ES-I3 (cell line): Measurements from ENCODE around the gene EGF.

ENCODE experiments used
- H3K36me3 ChIP-seq: 2 replicates; pipeline ENCODE4 v1.6.1; 2013; ENCODE audit warnings: mild to moderate bottlenecking, low read length, control low read depth, moderate library complexity; ENCODE audit not compliant: insufficient read depth
- H3K4me1 ChIP-seq: 2 replicates; pipeline ENCODE4 v1.6.1; 2013; ENCODE audit warnings: mild to moderate bottlenecking, control low read depth, low read length; ENCODE audit not compliant: insufficient read depth
- H3K9ac ChIP-seq: 2 replicates; pipeline ENCODE4 v1.6.1; 2013; ENCODE audit warnings: low read depth, mild to moderate bottlenecking, low read length, moderate library complexity
- H3K9me3 ChIP-seq: 2 replicates; pipeline ENCODE4 v1.6.1; 2013; ENCODE audit warnings: mild to moderate bottlenecking, low read length, moderate library complexity; ENCODE audit not compliant: control insufficient read depth, insufficient read depth

EGF gene

DNA sequence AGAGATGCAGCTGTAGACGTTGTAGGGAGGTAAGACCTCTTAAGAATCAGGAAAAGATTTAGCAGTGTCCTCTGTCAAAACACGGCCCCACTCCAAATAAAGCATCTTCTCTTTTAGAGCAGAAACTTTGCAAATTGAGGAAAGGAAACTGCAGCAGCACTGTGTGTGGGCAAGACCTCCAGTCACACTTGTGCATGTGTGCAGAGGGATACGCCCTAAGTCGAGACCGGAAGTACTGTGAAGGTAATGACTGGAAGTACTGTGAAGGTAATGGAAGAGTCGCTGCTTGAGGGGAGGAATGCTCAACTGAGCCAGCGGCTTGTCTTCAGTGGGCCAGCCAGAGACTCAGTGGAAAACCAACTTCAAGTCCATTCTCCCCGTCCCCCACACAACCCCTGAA, 46.5 kb downstream of the EGF start:
- Histone ChIP-seq H3K36me3 (no peaks in the 10 kb centered on the region), H3K9me3 (no peaks in the 10 kb centered on the region), H3K9ac (no peak overlapping the region), H3K4me1 (no peaks in the 10 kb centered on the region)

GRCh38 chr4:109962401-109962800, 49.7 kb downstream of the EGF start:
- Histone ChIP-seq H3K36me3 (no peaks in the 10 kb centered on the region), H3K4me1 (no peaks in the 10 kb centered on the region), H3K9me3 (no peaks in the 10 kb centered on the region), H3K9ac (no peak overlapping the region)

- H3K9ac ChIP-seq = no peak overlapping the region
- no peaks in the 10 kb centered on the region; the same call in 1 of the 2 replicates for H3K4me1 ChIP-seq
- H3K36me3 ChIP-seq = no peaks in the 10 kb centered on the region
- no peaks in the 10 kb centered on the region for H3K9me3 ChIP-seq
These were observed 54.3 kb downstream of the EGF start for GRCh38 chr4:109966891-109967481.

- Histone ChIP-seq H3K9ac (no peak overlapping the region), H3K4me1 (peaks cover 6% of the 10 kb centered on the region), H3K9me3 (no peaks in the 10 kb centered on the region), H3K36me3 (no peaks in the 10 kb centered on the region)
These were observed 55.3 kb downstream of the EGF start for GRCh38 chr4:109967798-109968520.

DNA sequence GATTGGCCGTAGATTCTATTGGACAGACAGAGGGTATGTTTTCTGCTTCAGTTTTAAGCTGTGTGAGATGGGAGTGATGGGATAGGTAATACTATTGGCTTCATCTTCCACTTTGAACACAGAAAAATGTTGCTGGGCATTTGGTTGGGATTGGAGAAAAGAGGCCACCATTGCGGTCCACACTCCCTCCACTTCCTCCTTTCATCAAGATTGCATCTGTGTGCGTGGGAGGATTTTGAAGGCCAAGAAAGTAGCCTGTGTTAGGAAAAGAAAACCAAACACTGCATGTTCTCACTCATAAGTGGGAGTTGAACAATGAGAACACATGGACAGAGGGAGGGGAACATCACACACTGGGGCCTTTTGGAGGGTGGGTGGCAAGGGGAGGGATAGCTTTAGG, 56.4 kb downstream of the EGF start:
- Histone ChIP-seq H3K9ac (no peak overlapping the region), H3K4me1 (peaks cover 12% of the 10 kb centered on the region), H3K9me3 (no peaks in the 10 kb centered on the region), H3K36me3 (no peaks in the 10 kb centered on the region)

GRCh38 chr4:109969919-109970318, 57.2 kb downstream of the EGF start:
- H3K36me3 ChIP-seq = no peaks in the 10 kb centered on the region
- no peak overlapping the region for H3K9ac ChIP-seq
- peaks cover 12% of the 10 kb centered on the region for H3K4me1 ChIP-seq
- H3K9me3 ChIP-seq = no peaks in the 10 kb centered on the region

DNA sequence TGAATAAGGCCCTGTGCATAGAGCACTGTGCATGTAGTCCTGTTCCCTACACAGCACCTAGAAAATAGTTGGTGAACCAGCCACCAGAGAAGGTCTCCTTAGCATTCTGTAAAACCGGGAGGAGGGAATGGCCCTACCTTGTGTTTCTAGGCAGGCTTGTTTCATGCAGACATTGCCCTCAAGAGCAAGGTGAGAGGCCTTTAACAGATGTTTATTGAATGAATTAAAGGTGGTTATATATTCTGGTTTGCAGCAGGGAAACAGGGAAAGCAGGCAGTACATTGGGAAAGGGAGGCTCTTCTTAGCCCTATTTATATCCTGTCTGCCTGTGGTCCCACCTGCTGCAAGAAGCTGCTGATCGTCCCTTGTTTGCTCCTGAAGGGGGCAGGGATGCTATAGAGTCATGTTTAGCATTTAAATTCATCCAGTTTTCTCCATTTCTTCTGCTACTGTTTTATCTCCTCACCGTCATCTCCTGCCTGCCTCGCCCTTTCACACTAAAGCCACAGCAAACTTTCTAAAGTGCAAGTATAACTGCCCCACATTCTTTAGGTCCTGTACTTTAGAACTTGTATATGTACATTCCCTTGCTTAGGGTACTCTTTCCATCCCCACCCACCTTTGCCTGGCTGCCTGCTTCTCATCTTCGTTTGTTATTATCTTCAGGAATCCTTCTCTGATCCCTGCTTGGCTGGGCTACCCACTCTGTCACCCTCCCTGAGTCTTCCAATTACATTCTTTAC, 60.3 kb downstream of the EGF start:
- H3K9ac ChIP-seq = no peak overlapping the region
- no peaks in the 10 kb centered on the region for H3K36me3 ChIP-seq
- peaks cover 12% of the 10 kb centered on the region for H3K4me1 ChIP-seq
- no peaks in the 10 kb centered on the region for H3K9me3 ChIP-seq

GRCh38 chr4:109973529-109973905, 60.8 kb downstream of the EGF start:
- Histone ChIP-seq H3K9me3 (no peaks in the 10 kb centered on the region), H3K4me1 (peaks cover 12% of the 10 kb centered on the region)

DNA sequence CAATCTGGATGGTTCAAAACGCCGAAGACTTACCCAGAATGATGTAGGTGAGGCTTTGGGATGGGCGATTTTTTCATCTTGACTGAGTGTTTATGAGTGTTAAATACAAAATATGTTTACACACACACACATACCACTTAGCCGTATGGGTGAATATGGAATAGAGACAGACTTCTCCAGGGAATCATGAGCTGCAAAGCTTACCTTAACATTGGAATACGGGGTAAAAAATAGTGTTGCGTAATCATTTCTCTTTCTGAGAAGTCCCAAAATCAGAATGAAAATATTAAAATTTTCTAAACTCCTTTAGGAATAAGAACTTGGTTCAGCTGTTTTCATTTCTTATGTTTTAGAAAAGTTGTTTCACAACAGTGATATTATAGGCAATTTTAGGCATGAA, 63.5 kb downstream of the EGF start:
- Histone ChIP-seq H3K36me3 (no peaks in the 10 kb centered on the region), H3K9me3 (no peaks in the 10 kb centered on the region), H3K4me1 (peaks cover 24% of the 10 kb centered on the region), H3K9ac (no peak overlapping the region)

More at GRCh38 chr4:109973529-109973905, 60.8 kb downstream of the EGF start:
- Histone ChIP-seq H3K9ac (no peak overlapping the region), H3K36me3 (no peaks in the 10 kb centered on the region)

DNA sequence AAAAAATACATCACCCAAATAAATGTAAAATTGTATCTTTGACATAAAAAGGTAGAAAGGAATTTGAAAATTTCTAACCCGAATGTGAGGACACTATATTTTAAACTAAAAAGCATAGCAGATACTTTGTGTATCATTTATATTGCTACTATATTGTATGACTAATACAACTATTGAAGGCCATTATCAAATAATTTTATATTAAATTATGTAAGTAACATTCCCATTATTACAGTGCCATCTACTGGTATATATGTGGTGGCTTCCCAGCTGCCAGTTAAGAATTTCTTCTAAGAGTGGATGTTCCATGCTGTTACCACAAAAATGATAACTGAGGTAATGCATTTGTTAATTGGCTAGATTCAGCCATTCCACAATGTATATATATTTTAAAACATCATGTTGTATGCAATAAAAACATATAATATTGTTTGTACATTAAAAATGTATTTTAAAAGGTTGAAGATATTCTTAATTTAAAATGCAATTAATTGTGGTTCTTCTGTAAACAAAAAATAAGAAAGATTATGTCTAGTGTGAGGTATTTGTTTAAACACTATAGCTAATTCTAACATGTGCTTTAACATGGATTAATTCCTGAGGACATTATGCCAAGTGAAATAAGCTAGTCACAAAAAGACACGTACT, 65.3 kb downstream of the EGF start:
- Histone ChIP-seq H3K9ac (no peak overlapping the region), H3K4me1 (peaks cover 18% of the 10 kb centered on the region), H3K9me3 (no peaks in the 10 kb centered on the region), H3K36me3 (no peaks in the 10 kb centered on the region)

- Histone ChIP-seq H3K4me1 (peaks cover 12% of the 10 kb centered on the region), H3K9me3 (no peaks in the 10 kb centered on the region), H3K9ac (no peak overlapping the region), H3K36me3 (no peaks in the 10 kb centered on the region)
These were observed 66.2 kb downstream of the EGF start for GRCh38 chr4:109978704-109979454.

DNA sequence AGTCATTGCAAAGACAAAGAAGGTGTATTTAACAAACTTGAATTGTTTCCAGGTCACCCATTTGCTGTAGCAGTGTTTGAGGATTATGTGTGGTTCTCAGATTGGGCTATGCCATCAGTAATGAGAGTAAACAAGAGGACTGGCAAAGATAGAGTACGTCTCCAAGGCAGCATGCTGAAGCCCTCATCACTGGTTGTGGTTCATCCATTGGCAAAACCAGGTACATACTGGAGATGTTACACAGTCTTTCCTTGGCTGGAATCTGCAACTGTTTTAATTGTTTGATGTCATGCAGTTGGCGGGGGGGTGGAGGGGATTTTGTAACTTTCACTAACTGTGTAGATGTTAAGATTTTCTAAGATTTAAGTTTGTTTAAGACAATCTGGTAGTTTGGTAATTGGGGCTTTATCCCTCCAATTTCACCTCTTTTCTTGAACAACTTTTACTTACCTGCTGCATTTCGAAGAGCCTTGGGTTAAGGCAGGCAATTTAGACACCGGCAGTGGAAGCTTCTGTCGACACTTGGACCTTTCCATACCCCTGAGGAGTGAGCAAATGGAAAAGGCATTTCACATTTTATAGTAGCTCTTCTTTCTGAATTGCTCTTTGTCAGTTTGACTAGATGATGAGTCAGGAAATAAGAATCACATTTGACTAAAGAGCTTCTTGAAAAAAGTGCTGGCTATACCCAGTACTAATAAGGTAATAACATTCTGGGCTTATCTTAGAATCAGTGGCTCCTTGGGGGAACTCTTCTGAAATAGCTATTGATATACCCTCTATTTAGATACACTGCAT, 67.4 kb downstream of the EGF start:
- no peaks in the 10 kb centered on the region for H3K36me3 ChIP-seq
- H3K4me1 ChIP-seq = peaks cover 12% of the 10 kb centered on the region
- H3K9ac ChIP-seq = no peak overlapping the region
- no peaks in the 10 kb centered on the region for H3K9me3 ChIP-seq

DNA sequence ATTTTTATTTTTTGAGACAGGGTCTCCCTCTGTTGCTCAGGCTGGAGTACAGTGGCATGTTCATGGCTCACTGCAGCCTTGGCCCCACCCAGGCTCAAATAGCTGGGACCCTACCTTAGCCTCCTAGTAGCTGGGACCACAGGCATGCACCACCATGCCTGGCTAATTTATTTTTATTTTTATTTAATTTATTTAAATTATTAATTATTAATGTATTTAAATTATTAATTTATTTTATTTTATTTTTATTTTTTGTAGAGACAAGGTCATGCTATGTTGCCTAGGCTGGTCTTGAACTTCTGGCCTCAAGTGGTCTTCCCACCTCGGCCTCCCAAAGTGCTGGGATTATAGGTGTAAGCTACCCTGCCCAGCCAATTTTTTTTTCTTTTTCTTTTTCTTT, 69.3 kb downstream of the EGF start:
- H3K9ac ChIP-seq = no peak overlapping the region
- peaks cover 12% of the 10 kb centered on the region for H3K4me1 ChIP-seq
- no peaks in the 10 kb centered on the region for H3K9me3 ChIP-seq
- H3K36me3 ChIP-seq = no peaks in the 10 kb centered on the region
